HEK293 (cell line): ENCODE measurements around the gene SLC25A12.

Experiments
- CTCF ChIA-PET: fragments of 350-600 bp; formaldehyde crosslinking; extraction: SDS; loops from one replicate; lab custom pipeline; 2021; ENCODE audit warnings: antibody characterized with exemption; lab: Yijun Ruan, JAX
- POLR2A ChIA-PET: fragments of 300-600 bp; formaldehyde crosslinking; extraction: SDS; loops from one replicate; lab custom pipeline; 2020; ENCODE audit warnings: antibody characterized with exemption, inconsistent platforms; lab: Yijun Ruan, JAX
- H3K27ac ChIP-seq: fragments of 200-500 bp; sonication (Bioruptor generic); 2 replicates; pipeline ENCODE4 v1.5.1; 2014; ENCODE audit warnings: low read depth, low read length, control low read depth, inconsistent platforms; ENCODE audit errors: extremely low read depth
- H3K36me3 ChIP-seq, 2 experiments: fragments of 200-500 bp in 1 of 2; sonication (Bioruptor generic) in 1 of 2; 1 replicate in 1 of 2; 2 replicates in 1 of 2; pipeline ENCODE4 v1.5.1; 2014 to 2017; ENCODE audit warnings: inconsistent platforms in 2 of 2, low read length in 2 of 2; ENCODE audit not compliant: control insufficient read depth in 2 of 2, insufficient read depth in 1 of 2
- H3K4me1 ChIP-seq: fragments of 200-500 bp; sonication (Bioruptor generic); 2 replicates; pipeline ENCODE4 v1.5.1; 2014; ENCODE audit warnings: mild to moderate bottlenecking, low read length, inconsistent platforms; ENCODE audit not compliant: control insufficient read depth, insufficient read depth
- H3K4me3 ChIP-seq: 2 replicates; pipeline ENCODE4 v1.5.1; 2011; ENCODE audit warnings: low read depth, mild to moderate bottlenecking, control low read depth, low read length, moderate library complexity
- H3K9me3 ChIP-seq: fragments of 200-500 bp; sonication (Bioruptor generic); 2 replicates; pipeline ENCODE4 v1.5.1; 2014; ENCODE audit warnings: low read depth, low read length, inconsistent platforms; ENCODE audit not compliant: control insufficient read depth, insufficient read depth
- FEZF1 ChIP-seq: fragments of 450-650 bp; formaldehyde crosslinking; IDR thresholded peaks from 2 replicates; pipeline ENCODE4 v1.5.1; 2016; ENCODE audit warnings: missing biosample characterization, missing genetic modification characterization
- HOXA7 ChIP-seq: sonication (generic); formaldehyde crosslinking; IDR thresholded peaks from 2 replicates; pipeline ENCODE4 v1.8.1; 2022; ENCODE audit warnings: missing genetic modification reagents, borderline replicate concordance
- PRDM2 ChIP-seq: fragments of 450-650 bp; formaldehyde crosslinking; IDR thresholded peaks from 2 replicates; pipeline ENCODE4 v1.5.1; 2016; ENCODE audit warnings: missing biosample characterization, missing genetic modification characterization, borderline replicate concordance
- SP3 ChIP-seq: fragments of 450-650 bp; formaldehyde crosslinking; IDR thresholded peaks from 2 replicates; pipeline ENCODE4 v1.5.1; 2016; ENCODE audit warnings: missing biosample characterization, missing genetic modification characterization
- YY2 ChIP-seq: fragments of 450-650 bp; formaldehyde crosslinking; IDR thresholded peaks from 2 replicates; pipeline ENCODE4 v1.5.1; 2016; ENCODE audit warnings: missing biosample characterization, missing genetic modification characterization
- ZFP41 ChIP-seq: fragments of 450-650 bp; formaldehyde crosslinking; IDR thresholded peaks from 2 replicates; pipeline ENCODE4 v1.5.1; 2016; ENCODE audit warnings: missing biosample characterization, missing genetic modification characterization, borderline replicate concordance
- ZNF132 ChIP-seq: fragments of 450-650 bp; formaldehyde crosslinking; IDR thresholded peaks from 2 replicates; pipeline ENCODE4 v1.5.1; 2017; ENCODE audit warnings: missing biosample characterization, missing genetic modification characterization, borderline replicate concordance
- ZNF473 ChIP-seq: fragments of 450-650 bp; formaldehyde crosslinking; IDR thresholded peaks from 2 replicates; pipeline ENCODE4 v1.5.1; 2017; ENCODE audit warnings: missing biosample characterization, missing genetic modification characterization
- ZNF561 ChIP-seq: fragments of 450-650 bp; IDR thresholded peaks from 2 replicates; pipeline ENCODE4 v1.5.1; 2018; ENCODE audit warnings: missing biosample characterization, missing genetic modification characterization, borderline replicate concordance
- ZNF654 ChIP-seq: fragments of 450-650 bp; formaldehyde crosslinking; IDR thresholded peaks from 2 replicates; pipeline ENCODE4 v1.5.1; 2016; ENCODE audit warnings: low read depth, missing biosample characterization, missing genetic modification characterization
- ZNF701 ChIP-seq: fragments of 450-650 bp; formaldehyde crosslinking; IDR thresholded peaks from 2 replicates; pipeline ENCODE4 v1.5.1; 2016; ENCODE audit warnings: missing biosample characterization, missing genetic modification characterization
- TF ChIP-seq, protein P1 (sequence below): fragments of 450-650 bp; IDR thresholded peaks from 2 replicates; pipeline ENCODE4 v1.5.1; 2018; ENCODE audit warnings: missing biosample characterization, missing genetic modification characterization
- TF ChIP-seq, protein P2 (sequence below): fragments of 450-650 bp; formaldehyde crosslinking; IDR thresholded peaks from 2 replicates; pipeline ENCODE4 v1.5.1; 2016; ENCODE audit warnings: missing biosample characterization, missing genetic modification characterization, low read depth

SLC25A12 gene

DNA sequence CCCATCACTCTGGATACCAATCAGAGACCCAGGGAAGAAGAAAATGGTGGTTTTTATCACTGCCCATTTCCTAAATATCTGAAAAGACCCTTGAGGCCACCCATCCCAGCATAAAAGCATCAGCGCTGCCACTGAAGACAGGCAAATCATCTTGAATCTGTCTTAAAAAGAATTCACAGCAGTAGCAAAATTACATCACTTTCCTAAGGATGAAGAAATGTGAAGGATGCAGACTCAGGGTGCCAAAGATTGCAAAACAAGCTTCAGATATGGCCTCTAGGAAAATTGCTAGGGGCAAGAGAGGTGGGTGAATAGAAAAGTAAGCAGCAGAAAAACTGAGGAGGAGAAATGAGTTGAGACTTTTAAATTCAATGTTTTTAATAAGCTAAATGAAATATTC lies 70.0 kb downstream of the SLC25A12 start (continued):
- TF ChIP-seq PRDM2 (tag by site-specific recombination) (no peak), ZNF132 (tag by site-specific recombination) (no peak), ZNF561 (no peak), YY2 (tag by site-specific recombination) (no peak), ZFP41 (tag by site-specific recombination) (no peak), HOXA7 (CRISPR knock-in tag) (no peak), SP3 (tag by site-specific recombination) (no peak)
- TF ChIP-seq, all 188 proteins: peak for 0

- Histone ChIP-seq H3K9me3 (no peaks in the 10 kb centered on the region), H3K27ac (no peak overlapping the region), H3K36me3 (peaks cover 0 to 15% of the 10 kb centered on the region in 2 experiments; a peak in 1 of 3 replicates), H3K4me1 (no peaks in the 10 kb centered on the region), H3K4me3 (no peak overlapping the region)
- POLR2A ChIA-PET: no interaction called here
- no peak for TF ChIP-seq ZNF701 (tag by site-specific recombination)
- TF ChIP-seq, protein P1, sequence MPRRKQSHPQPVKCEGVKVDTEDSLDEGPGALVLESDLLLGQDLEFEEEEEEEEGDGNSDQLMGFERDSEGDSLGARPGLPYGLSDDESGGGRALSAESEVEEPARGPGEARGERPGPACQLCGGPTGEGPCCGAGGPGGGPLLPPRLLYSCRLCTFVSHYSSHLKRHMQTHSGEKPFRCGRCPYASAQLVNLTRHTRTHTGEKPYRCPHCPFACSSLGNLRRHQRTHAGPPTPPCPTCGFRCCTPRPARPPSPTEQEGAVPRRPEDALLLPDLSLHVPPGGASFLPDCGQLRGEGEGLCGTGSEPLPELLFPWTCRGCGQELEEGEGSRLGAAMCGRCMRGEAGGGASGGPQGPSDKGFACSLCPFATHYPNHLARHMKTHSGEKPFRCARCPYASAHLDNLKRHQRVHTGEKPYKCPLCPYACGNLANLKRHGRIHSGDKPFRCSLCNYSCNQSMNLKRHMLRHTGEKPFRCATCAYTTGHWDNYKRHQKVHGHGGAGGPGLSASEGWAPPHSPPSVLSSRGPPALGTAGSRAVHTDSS (tag by site-specific recombination): no peak
- CTCF ChIA-PET: interaction anchor here (0.6 kb wide), 1 partner anchor 88 kb away, joined by 4 read pairs; no protein-coding TSS in a partner anchor
These were observed 71.3 kb downstream of the SLC25A12 start for GRCh38 chr2:171822525-171823322.

- Histone ChIP-seq H3K36me3 (no peaks in the 10 kb centered on the region), H3K4me1 (peaks cover 10% of the 10 kb centered on the region), H3K4me3 (no peak overlapping the region), H3K9me3 (no peaks in the 10 kb centered on the region), H3K27ac (no peak overlapping the region)
- POLR2A ChIA-PET: no interaction called here
- CTCF ChIA-PET: interaction anchor here (1.2 kb wide), 1 partner anchor 8 kb away, joined by 5 read pairs; no protein-coding TSS in a partner anchor
- TF ChIP-seq ZNF473 (no peak), FEZF1 (tag by site-specific recombination) (no peak), ZNF132 (tag by site-specific recombination) (no peak), ZNF654 (tag by site-specific recombination) (no peak)
- TF ChIP-seq, protein P1 (tag by site-specific recombination): no peak
- TF ChIP-seq, protein P2, sequence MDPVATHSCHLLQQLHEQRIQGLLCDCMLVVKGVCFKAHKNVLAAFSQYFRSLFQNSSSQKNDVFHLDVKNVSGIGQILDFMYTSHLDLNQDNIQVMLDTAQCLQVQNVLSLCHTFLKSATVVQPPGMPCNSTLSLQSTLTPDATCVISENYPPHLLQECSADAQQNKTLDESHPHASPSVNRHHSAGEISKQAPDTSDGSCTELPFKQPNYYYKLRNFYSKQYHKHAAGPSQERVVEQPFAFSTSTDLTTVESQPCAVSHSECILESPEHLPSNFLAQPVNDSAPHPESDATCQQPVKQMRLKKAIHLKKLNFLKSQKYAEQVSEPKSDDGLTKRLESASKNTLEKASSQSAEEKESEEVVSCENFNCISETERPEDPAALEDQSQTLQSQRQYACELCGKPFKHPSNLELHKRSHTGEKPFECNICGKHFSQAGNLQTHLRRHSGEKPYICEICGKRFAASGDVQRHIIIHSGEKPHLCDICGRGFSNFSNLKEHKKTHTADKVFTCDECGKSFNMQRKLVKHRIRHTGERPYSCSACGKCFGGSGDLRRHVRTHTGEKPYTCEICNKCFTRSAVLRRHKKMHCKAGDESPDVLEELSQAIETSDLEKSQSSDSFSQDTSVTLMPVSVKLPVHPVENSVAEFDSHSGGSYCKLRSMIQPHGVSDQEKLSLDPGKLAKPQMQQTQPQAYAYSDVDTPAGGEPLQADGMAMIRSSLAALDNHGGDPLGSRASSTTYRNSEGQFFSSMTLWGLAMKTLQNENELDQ (tag by site-specific recombination): no peak
These were observed 74.6 kb downstream of the SLC25A12 start for GRCh38 chr2:171819453-171819852.
